H1 (cell line): Measurements from ENCODE around the gene THAP7. TPM values are rescaled to one million over a fixed set of nuclear protein-coding genes. Genes with fewer than 3 reads are reported as not detected.

ENCODE experiments used
- CTCF ChIA-PET: fragments of 300-600 bp; sonication (Branson Sonifier 250); formaldehyde crosslinking; loops from one replicate; lab custom pipeline; 2021; ENCODE audit not compliant: partially characterized antibody; lab: Charles Lee
- POLR2A ChIA-PET: fragments of 300-600 bp; sonication (Branson Sonifier 250); formaldehyde crosslinking; loops from one replicate; lab custom pipeline; 2021; ENCODE audit warnings: inconsistent platforms; ENCODE audit not compliant: partially characterized antibody; lab: Charles Lee
- DNase-seq, 2 experiments: peaks; one replicate each; pipeline versions ENCODE4 v3.0.0 to v3.0.0-alpha.2; 2010 to 2022; ENCODE audit warnings: low spot score in 2 of 2, low read depth in 1 of 2, mixed read lengths in 1 of 2
- FAIRE-seq: peaks from 2 replicates; lab custom pipeline; 2011; peaks lifted over from hg19 to GRCh38; lab: Jason Lieb, UNC
- H2AFZ ChIP-seq: 2 replicates; pipeline ENCODE4 v1.8.1; 2012; ENCODE audit warnings: low read length, inconsistent platforms
- H2AK5ac ChIP-seq: 2 replicates; pipeline ENCODE4 v1.6.1; 2013; ENCODE audit warnings: low read depth, low read length
- H2BK120ac ChIP-seq: replicated peaks from 2 replicates; pipeline ENCODE3; 2013; ENCODE audit warnings: low read depth, low read length, inconsistent platforms
- H2BK12ac ChIP-seq: 2 replicates; pipeline ENCODE4 v1.6.1; 2013; ENCODE audit warnings: low read depth, low read length
- H2BK15ac ChIP-seq: 2 replicates; pipeline ENCODE4 v1.6.1; 2013; ENCODE audit warnings: low read length
- H2BK20ac ChIP-seq: 2 replicates; pipeline ENCODE4 v1.6.1; 2013; ENCODE audit warnings: low read length
- H2BK5ac ChIP-seq: 2 replicates; pipeline ENCODE4 v1.6.1; 2013; ENCODE audit warnings: low read depth, low read length
- H3K14ac ChIP-seq: 2 replicates; pipeline ENCODE4 v1.6.1; 2013; ENCODE audit warnings: inconsistent platforms; ENCODE audit not compliant: insufficient read length
- H3K18ac ChIP-seq: 2 replicates; pipeline ENCODE4 v1.6.1; 2013; ENCODE audit warnings: low read length; ENCODE audit errors: extremely low read depth
- H3K23ac ChIP-seq: 2 replicates; pipeline ENCODE4 v1.6.1; 2013; ENCODE audit warnings: inconsistent platforms; ENCODE audit not compliant: insufficient read length
- H3K23me2 ChIP-seq: 2 replicates; pipeline ENCODE4 v1.6.1; 2013; ENCODE audit warnings: low read depth, low read length
- H3K27ac ChIP-seq: 2 replicates; pipeline ENCODE4 v1.6.1; 2011; ENCODE audit warnings: low read depth, low read length, inconsistent platforms
- H3K27me3 ChIP-seq, 4 experiments: replicated peaks in 1 of 4; 1 replicate in 1 of 4; 2 replicates in 3 of 4; pipeline versions ENCODE4 v1.6.1 to v1.8.1; 2011 to 2013; ENCODE audit warnings: low read length in 3 of 4, mild to moderate bottlenecking in 3 of 4, inconsistent platforms in 2 of 4, mixed read lengths in 2 of 4, moderate library complexity in 1 of 4; ENCODE audit not compliant: control insufficient read depth in 3 of 4, insufficient read depth in 3 of 4; ENCODE audit errors: extremely low read depth in 1 of 4
- H3K36me3 ChIP-seq, 4 experiments: 2 replicates each; pipeline versions ENCODE4 v1.6.1 to v1.8.1; 2011 to 2013; ENCODE audit warnings: mild to moderate bottlenecking in 4 of 4, low read length in 3 of 4, moderate library complexity in 2 of 4, control low read depth in 1 of 4, inconsistent platforms in 1 of 4; ENCODE audit not compliant: insufficient read depth in 4 of 4, control insufficient read depth in 2 of 4
- H3K4ac ChIP-seq: replicated peaks from 2 replicates; pipeline ENCODE3; 2013; ENCODE audit warnings: low read length, low read depth, mixed read lengths, inconsistent platforms; ENCODE audit not compliant: insufficient read length
- H3K4me1 ChIP-seq, 4 experiments: replicated peaks in 1 of 4; 1 replicate in 1 of 4; 2 replicates in 3 of 4; pipeline versions ENCODE4 v1.6.1 to v1.8.1; 2011 to 2013; ENCODE audit warnings: low read length in 3 of 4, inconsistent platforms in 2 of 4, mixed read lengths in 1 of 4; ENCODE audit not compliant: insufficient read depth in 4 of 4, control insufficient read depth in 3 of 4
- H3K4me2 ChIP-seq, 2 experiments: 2 replicates each; pipeline versions ENCODE4 v1.6.1 to v1.8.1; 2011 to 2013; ENCODE audit warnings: low read depth in 2 of 2, low read length in 2 of 2, control low read depth in 1 of 2, inconsistent platforms in 1 of 2, mild to moderate bottlenecking in 1 of 2; ENCODE audit not compliant: insufficient read depth in 1 of 2
- H3K4me3 ChIP-seq, 4 experiments: fragments of 200-600, 300-600 bp in 1 of 4; sonication (generic), shearing (Covaris generic), sonication (Bioruptor Twin) in 1 of 4; 2 replicates each; pipeline versions ENCODE4 v1.5.1 to v1.8.1; 2011 to 2016; ENCODE audit warnings: low read length in 4 of 4, low read depth in 3 of 4, control low read depth in 2 of 4, inconsistent platforms in 2 of 4, mild to moderate bottlenecking in 2 of 4, mixed read lengths in 1 of 4, moderate library complexity in 1 of 4; ENCODE audit not compliant: insufficient read depth in 2 of 4; ENCODE audit errors: extremely low read depth in 1 of 4
- H3K56ac ChIP-seq: replicated peaks from 2 replicates; pipeline ENCODE3; 2013; ENCODE audit warnings: low read depth, mild to moderate bottlenecking, mixed read lengths, low read length, inconsistent platforms; ENCODE audit not compliant: insufficient read length
- H3K79me1 ChIP-seq: 2 replicates; pipeline ENCODE4 v1.6.1; 2013; ENCODE audit warnings: low read depth, low read length, control low read depth
- H3K79me2 ChIP-seq, 2 experiments: 2 replicates each; pipeline versions ENCODE4 v1.6.1 to v1.8.1; 2012 to 2013; ENCODE audit warnings: low read length in 2 of 2, mild to moderate bottlenecking in 2 of 2, inconsistent platforms in 1 of 2; ENCODE audit not compliant: insufficient read depth in 2 of 2, control insufficient read depth in 1 of 2
- H3K9ac ChIP-seq, 4 experiments: replicated peaks in 1 of 4; 1 replicate in 1 of 4; 2 replicates in 3 of 4; pipeline versions ENCODE4 v1.6.1 to v1.8.1; 2011 to 2013; ENCODE audit warnings: low read depth in 3 of 4, low read length in 3 of 4, control low read depth in 2 of 4, mild to moderate bottlenecking in 2 of 4, moderate library complexity in 2 of 4, inconsistent platforms in 1 of 4; ENCODE audit errors: extremely low read depth in 1 of 4
- H3K9me3 ChIP-seq, 2 experiments: 2 replicates each; pipeline versions ENCODE4 v1.6.1 to v1.8.1; 2012 to 2013; ENCODE audit warnings: mild to moderate bottlenecking in 2 of 2, moderate library complexity in 2 of 2, control low read depth in 1 of 2, inconsistent platforms in 1 of 2, low read depth in 1 of 2, low read length in 1 of 2, mixed read lengths in 1 of 2; ENCODE audit not compliant: insufficient read depth in 2 of 2
- H4K20me1 ChIP-seq, 2 experiments: replicated peaks in 1 of 2; 2 replicates each; pipeline versions ENCODE3 to v1.8.1; 2011 to 2013; ENCODE audit warnings: inconsistent platforms in 2 of 2, low read length in 2 of 2, mild to moderate bottlenecking in 1 of 2; ENCODE audit not compliant: insufficient read depth in 2 of 2, control insufficient read depth in 1 of 2
- H4K5ac ChIP-seq: 2 replicates; pipeline ENCODE4 v1.6.1; 2013; ENCODE audit warnings: low read length, low read depth, mixed read lengths, inconsistent platforms; ENCODE audit not compliant: insufficient read length
- H4K8ac ChIP-seq: 2 replicates; pipeline ENCODE4 v1.8.0; 2013; ENCODE audit warnings: mild to moderate bottlenecking, moderate library complexity, low read length, inconsistent platforms; ENCODE audit not compliant: insufficient read depth; ENCODE audit errors: extremely low read depth
- H4K91ac ChIP-seq: replicated peaks from 2 replicates; pipeline ENCODE3; 2013; ENCODE audit warnings: low read length, mixed read lengths, inconsistent platforms; ENCODE audit not compliant: insufficient read length
- WGBS, 2 experiments: shearing (Covaris generic) in 1 of 2; methylation state at CpG; one replicate each; pipeline versions ENCODE4 v1.1.6 to v1.1.7; 2013 to 2015; ENCODE audit warnings: low lambda C conversion rate in 2 of 2, mixed read lengths in 2 of 2, inconsistent platforms in 1 of 2, low coverage in 1 of 2, missing lambda C conversion rate in 1 of 2; ENCODE audit not compliant: insufficient replicate concordance in 2 of 2, insufficient coverage in 1 of 2, insufficient read length in 1 of 2; ENCODE audit errors: extremely low coverage in 1 of 2, missing lambda C conversion rate in 1 of 2; 5-methylcytosine and 5-hydroxymethylcytosine counted together
- polyA plus RNA-seq, 7 experiments: library from polyadenylated mRNA; depleted of rRNA in 3 of 7; stranded (reverse) in 5 of 7; unstranded in 2 of 7; fragments of >200 nt in 5 of 7; fragments of 200-250 nt in 2 of 7; gene quantifications; 1 replicate in 5 of 7; 2 replicates in 1 of 7; 4 replicates in 1 of 7; pipeline versions ENCODE4 v1.2.1 to v1.2.3, GENCODE V29; 2011 to 2013; ENCODE audit warnings: missing spikeins in 2 of 7, mixed read lengths in 2 of 7
- total RNA-seq: library from RNA; stranded (reverse); fragmentation: NEBNext Ultra II Directional; extraction: Animal tissue kit (Norgen Biotek cat#: 25700); gene quantifications from 2 replicates; pipeline ENCODE4 v1.2.1, GENCODE V29; 2021

THAP7 gene
- total and polyA plus RNA-seq, 2 of the 8 experiments (the other 6 are each of a cell fraction or from before 2014, with no cell fraction given): 16.9 to 32.5 TPM

DNA sequence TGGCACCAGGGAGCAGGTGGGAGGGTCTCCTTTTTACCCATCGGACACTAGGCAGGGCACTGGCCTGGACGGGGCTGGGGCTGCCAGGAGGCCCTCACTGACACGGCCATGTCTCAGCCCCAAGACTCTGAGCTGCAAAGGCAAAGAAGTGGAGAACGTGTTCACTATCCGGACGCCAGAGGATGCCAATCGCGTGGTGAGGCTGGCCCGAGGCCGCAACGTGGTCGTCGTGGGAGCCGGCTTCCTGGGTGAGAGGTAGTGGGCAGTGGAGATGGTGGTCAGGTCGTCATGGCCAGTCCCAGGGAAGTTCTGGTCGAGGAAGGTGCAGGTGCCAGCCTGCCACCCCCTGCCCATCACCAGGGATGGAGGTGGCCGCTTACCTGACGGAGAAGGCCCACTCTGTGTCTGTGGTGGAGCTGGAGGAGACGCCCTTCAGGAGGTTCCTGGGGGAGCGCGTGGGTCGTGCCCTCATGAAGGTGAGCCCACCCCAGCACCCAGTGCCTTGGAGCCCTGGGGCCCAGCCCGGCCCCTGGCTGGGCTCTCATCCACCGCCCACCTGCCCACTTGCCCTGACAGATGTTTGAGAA is 25.5 kb downstream of the THAP7 start:
- Histone ChIP-seq H3K27me3 (peaks cover 0 to 17% (median 7%) of the 10 kb centered on the region in 4 experiments; a peak in 3 of 7 replicates), H2BK120ac (no peak overlapping the region), H3K18ac (no peak overlapping the region), H3K9ac (no peak overlapping the region), H3K79me1 (no peaks in the 10 kb centered on the region), H3K27ac (no peak overlapping the region), H3K14ac (no peak overlapping the region), H3K79me2 (no peaks in the 10 kb centered on the region), H4K8ac (no peak overlapping the region; the same call in 1 of the 2 replicates), H3K36me3 (no peaks in the 10 kb centered on the region), H2AK5ac (no peak overlapping the region), H3K4me3 (no peak overlapping the region), H3K56ac (no peak overlapping the region), H3K4me2 (no peak overlapping the region), H3K9me3 (peaks cover 11 to 17% of the 10 kb centered on the region in 2 experiments), H3K4me1 (peaks cover 2 to 18% (median 9%) of the 10 kb centered on the region in 4 experiments), H2BK5ac (no peak overlapping the region), H4K91ac (no peak overlapping the region), H4K20me1 (peaks cover 1 to 2% of the 10 kb centered on the region in 2 experiments), H2AFZ (no peak overlapping the region), H3K4ac (no peak overlapping the region), H4K5ac (no peak overlapping the region), H2BK20ac (no peak overlapping the region), H3K23ac (no peak overlapping the region), H2BK15ac (no peak overlapping the region), H3K23me2 (0 out of 2 replicates have a peak, but pooled peaks cover 3% of the 10 kb centered on the region), H2BK12ac (no peak overlapping the region)
- DNase-seq (no peak), FAIRE-seq (no peak)
- POLR2A ChIA-PET: interaction anchor here (0.9 to 3.0 kb wide), 2 partner anchors 19 kb away, joined by 3 to 7 read pairs; no protein-coding TSS in a partner anchor
- WGBS, 2 experiments: 84% methylated on average over 24 of the region's 24 CpGs; no CpG with 5 or more reads in 1 of the 2 experiments
- CTCF ChIA-PET: interaction anchor here (0.8 to 10.9 kb wide), 7 partner anchors 9 to 126 kb away, joined by 3 to 115 read pairs (median 6); partner anchors contain the start of gene AIFM3
